ENCODE results near the gene STXBP2.

Gene STXBP2

DNA sequence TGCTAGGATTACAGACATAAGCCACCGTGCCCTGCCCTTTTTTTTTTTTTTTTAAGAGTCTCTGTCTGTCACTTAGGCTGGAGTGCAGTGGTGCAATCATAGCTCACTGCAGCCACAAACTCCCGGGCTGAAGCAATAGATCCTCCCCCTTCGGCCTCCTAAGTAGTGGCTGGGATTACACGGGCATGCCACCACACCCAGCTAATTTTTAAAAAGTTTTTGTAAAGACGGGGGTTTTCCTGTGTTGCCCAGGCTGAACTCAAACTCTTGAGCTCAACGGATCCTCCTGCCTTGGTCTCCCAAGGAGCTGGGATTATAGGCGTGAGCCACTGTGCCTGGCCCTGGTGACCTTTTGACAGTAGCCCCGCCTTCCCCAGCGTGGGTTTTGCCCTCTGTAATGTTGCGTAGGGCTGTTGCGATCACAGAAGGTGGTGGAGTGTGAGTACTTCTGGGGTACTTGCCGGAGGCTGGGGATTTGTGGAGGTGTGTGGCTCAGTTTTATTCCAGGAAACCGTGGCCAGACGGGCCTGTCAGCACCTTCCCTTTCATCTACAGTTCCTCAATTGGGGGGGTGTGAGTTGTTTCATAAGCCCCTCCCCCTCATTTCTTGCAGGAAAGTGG lies 20.3 kb downstream of the STXBP2 start:
- DNase-seq: no peak

DNA sequence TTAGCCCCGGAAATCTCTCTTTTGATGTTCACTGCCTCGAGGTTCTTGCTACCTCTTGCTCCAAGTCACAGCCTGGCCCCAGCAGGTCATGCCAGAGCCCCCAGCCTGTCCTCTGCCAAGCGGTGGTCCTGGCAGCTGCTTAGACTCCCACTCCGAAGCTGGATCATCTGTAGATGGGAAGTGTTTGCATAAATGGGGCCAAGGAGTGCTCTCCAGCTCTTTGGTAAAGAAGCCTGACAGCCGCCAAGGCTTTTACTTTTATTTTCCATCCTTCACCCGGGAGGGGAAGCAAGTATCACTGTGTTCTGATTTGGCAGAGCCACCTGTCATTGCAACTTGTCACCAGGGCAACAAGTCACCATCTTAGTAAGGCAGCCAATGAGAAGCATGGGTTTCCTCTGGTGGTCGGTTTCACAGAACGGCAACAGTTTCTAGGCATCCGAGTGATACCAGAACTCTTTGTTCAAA lies 21.3 kb downstream of the STXBP2 start:
- DNase-seq: peak; percentile 35

DNA sequence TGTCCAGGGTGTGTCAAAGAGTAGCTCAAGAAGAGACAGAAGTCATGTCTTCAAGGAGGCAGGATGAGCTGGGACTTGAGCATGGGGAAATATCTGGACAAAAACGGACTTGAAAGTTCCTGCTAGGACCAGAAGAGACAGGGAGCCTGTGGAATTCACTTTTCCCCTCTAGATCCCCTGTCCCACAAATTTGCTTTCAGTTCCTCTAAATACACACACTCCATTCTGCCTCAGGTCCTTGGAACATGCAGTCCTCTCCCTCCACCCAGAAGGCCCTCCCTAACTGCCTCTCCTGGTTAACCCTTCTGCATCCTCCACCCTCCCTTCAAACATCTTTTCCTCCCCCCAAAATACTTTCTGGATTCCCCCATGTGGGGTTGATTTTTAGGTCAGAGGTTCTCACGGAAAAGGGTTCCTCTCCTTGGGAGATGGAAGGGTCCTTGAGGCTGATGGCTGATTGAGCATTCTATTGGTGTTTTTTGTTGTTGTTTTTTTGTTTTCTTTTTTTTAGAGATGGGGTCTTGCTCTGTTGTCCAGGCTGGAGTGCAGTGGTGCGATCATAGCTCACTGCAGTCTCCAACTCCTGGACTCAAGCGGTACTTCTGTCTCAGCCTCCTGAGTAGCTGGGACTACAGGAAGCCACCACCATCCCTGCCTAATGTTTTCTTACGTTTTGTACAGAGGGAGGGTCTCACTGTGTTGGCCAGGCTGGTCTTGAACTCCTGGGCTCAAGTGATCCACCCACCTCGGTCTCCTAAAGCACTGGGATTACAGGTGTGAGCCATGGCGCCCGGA lies 25.0 kb downstream of the STXBP2 start:
- no peak for DNase-seq

DNA sequence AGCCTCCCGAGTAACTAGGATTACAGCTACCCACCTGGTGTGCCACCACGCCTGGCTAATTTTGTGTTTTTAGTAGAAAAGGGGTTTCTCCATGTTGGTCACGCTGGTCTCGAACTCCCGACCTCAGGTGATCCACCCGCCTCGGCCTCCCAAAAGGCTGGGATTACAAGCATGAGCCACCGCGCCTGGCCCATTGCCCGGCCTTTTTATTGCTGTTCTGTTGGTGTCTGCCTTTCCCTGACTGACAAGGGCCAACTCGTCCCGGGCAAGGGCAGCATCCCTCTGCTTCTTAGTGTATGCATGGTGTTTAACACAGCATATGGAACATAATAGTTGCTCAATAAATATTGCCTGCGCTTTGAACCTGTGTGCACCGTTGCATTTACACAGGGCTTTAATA lies 25.7 kb downstream of the STXBP2 start:
- no peak for DNase-seq

DNA sequence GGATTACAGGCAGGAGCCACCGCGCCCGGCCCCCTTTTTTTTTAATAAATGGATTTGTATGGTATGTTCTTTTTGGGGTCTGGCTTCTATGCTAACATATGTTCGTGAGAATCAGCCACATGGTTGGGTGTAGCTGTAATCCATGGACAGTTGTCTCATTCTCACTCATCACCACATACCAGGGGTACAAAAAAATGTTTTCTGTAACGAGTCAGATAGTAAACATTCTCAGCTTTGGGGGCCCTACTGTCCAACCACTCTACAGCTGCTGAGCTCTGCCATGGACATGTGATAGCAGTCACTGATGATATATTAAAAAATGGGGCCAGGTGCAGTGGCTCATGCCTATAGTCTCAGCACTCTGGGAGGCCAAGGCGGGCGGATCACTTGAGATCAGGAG lies 26.8 kb downstream of the STXBP2 start:
- DNase-seq: no peak

DNA sequence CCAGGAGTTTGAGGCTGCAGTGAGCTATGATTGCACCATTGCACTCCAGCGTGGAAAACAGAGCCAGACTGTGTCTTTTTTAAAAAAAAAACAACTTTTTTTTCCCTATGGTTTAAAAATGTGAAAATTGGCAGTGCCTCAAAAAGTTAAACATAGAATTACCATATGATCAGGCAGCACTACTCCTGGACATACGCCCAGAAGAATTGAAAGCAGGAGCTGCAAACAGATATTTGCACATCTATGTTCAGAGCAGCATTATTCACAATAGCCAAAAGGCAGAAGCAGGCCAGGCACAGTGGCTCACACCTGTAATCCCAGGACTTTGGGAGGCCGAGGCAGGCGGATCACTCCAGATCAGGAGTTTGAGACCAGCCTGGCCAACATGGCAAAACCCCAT lies 28.2 kb downstream of the STXBP2 start:
- no peak for DNase-seq

DNA sequence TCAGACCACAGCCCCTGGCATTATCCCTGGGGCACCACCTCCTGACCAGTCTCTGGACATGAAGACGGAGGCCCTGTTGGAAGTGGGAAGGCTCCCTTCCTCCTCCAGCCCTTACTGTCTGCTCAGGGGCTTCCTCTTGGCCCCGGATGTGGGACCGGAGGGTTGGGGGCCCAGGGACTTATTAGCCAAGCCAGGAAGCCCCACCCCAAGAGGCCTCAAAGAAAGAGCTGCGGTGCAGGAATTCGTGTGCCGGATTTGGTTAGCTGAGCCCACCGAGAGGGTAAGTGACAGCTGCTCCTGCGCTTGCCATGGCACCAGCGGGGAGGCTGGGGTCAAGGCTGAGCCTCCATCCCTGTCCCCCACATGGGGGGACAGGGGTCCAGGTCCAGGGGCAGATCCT lies 31.9 kb downstream of the STXBP2 start, which contains the start of gene RETN:
Gene RETN (plus strand): TSS at position 208 of the 400 bp plus-strand sequence. CDS start 278 bp downstream, outside the sequence.
- DNase-seq: no peak

DNA sequence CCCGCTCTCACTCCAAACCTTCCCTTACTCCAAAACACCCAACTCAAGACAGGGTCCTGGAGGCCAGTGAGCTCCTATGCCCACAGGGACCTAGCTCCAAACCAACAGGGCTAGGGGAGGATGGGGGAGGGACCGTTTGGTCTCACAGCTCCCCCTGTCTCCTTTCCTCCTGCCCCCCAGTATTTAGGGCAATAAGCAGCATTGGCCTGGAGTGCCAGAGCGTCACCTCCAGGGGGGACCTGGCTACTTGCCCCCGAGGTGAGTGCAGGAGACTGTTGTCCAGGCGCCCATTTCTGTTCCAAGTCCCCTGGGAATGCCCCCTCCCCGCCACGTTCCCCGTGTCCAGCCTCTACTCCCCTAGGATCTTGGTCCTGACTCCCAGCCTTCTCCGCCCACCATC lies 32.7 kb downstream of the STXBP2 start:
- DNase-seq: no peak

DNA sequence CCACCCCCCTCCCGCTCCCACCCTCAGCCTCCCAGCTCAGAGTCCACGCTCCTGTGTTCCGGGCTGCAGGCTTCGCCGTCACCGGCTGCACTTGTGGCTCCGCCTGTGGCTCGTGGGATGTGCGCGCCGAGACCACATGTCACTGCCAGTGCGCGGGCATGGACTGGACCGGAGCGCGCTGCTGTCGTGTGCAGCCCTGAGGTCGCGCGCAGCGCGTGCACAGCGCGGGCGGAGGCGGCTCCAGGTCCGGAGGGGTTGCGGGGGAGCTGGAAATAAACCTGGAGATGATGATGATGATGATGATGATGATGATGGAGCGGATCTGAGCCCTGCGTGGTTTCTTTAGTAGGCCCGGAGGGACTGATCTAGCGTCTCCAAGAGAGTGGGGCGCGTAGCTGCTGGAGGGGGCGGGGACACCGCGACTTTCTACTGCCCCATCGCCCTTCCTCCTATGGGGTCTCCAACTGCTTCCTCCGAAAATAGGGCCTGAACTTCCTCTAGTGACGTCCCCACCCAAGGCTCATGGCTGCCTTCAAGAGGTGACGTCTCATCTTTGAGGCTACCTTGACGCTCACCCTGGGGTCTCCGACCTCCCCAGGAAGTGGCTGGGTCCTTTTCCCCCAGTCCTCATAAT lies 33.4 kb downstream of the STXBP2 start:
- DNase-seq: no peak

DNA sequence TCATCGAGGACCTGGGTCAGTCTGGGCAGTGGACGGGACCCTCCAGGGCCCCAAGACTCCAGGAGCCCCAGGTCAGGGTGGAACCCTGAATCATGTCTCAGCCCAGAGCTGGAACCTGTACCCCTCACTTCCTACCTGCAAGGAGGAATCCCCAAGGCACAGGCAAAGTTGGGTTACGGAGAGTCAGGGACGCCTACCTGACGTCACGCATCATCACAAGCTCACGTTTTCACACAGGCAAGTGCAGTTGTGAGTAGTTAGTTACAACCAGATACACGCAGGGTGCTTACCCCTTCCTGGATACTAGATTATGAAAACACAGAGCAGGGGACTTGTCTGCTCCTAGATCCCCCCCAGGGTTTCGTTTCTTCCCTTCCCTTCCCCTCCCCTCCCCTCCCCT lies 33.9 kb downstream of the STXBP2 start:
- no peak for DNase-seq

DNA sequence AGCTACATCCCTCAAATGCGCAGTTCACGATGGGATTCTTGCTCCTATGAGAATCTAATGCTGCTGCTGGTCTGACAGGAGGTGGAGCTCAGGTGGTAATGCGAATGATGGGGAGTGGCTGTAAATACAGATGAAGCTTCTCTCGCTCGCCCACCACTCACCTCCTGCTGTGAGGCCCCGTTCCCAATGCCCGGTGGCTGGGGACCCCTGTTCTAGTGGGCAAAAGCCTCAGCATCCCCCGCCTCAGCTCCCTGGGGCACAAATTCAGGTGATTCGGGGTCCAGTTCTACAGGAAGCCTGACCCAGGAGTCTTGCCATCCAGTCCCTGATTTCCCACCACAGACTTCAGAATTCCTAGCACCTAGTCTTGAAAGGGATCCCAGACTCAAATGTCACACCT lies 35.6 kb downstream of the STXBP2 start:
- DNase-seq: no peak

DNA sequence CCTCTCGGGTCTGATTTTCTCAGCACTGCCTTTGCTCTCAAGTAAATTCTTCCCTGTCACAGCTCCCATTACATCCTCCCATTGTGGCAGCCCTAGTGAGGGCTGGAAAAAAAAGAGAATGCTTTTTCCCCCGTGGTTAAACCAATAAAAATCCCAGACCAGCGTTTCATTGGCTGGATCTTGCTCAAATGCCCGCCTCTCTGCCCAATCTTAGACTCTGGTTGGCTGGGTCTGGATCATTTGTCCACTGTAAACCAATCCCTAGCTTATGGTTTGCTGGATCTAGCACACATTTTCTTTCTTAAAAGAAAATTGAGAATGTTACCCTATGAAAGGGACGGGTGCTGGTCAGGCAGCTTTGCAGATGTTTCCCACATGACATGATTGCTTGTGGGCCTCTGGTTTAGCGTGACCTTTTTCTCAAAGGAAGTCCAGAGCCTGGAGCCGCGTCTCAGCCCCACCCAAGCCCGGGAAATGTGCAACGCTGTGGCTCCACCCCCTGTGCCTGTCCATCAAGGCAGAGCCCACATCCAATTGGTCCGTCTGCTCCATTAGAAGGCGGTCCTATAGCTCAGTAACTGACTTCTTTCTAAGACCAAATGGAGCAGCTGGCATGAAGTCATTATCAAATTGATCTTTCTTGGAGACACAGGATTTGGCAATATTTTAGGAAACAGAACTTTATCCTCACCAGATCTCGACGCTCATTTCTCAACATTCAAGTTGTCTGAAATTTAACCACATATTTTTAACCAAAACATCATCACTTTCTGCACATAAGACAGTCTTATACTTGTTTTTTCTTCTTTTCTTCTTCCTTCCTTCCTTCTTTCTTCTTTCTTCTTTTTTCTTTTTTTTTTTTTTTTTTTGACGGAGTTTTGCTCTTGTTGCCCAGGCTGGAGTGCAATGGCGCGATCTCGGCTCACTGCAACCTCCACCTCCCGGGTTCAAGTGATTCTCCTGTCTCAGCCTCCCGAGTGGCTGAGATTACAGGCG lies 37.4 kb downstream of the STXBP2 start:
- no peak for DNase-seq

DNA sequence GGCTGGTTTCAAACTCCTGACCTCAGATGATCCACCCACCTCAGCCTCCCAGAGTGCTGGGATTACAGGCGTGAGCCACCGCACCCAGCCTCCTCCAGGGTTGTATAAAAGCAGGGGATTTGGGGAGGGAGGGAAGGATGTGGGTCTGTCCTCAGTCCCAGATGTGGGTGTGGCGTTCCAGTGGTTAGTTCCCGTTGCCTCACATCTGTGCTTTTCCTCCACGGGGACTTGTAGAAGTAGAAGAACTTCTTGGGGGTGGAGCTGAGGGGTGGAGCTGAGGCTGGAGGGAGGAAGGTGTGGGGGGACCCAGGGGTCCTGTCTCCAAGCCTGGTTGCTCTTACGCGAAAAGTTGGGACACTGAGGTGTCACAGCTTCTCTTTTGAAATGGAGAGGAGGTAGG lies 39.5 kb downstream of the STXBP2 start:
- no peak for DNase-seq

DNA sequence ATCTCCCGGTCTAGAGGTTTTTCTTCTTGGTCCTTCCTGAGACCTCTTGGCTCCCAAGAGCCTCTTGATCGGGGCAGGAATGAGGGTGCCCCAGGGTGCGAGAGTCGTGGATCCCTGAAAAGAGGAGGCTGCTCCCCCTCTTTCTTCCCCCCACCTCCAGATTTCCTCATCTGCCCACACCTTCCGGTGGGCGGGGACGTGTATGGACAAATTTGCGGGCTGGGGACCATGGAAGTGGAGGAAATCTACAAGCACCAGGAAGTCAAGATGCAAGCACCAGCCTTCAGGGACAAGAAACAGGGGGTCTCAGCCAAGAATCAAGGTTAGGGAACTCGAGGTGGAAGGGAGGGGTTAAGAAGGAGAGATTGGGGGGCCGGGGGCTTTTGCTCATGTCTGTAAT lies 39.9 kb downstream of the STXBP2 start, which contains the start of gene MCEMP1:
Gene MCEMP1 (plus strand): TSS at position 237 of the 400 bp plus-strand sequence. CDS start 31 bp downstream, at position 268.
- no peak for DNase-seq

DNA sequence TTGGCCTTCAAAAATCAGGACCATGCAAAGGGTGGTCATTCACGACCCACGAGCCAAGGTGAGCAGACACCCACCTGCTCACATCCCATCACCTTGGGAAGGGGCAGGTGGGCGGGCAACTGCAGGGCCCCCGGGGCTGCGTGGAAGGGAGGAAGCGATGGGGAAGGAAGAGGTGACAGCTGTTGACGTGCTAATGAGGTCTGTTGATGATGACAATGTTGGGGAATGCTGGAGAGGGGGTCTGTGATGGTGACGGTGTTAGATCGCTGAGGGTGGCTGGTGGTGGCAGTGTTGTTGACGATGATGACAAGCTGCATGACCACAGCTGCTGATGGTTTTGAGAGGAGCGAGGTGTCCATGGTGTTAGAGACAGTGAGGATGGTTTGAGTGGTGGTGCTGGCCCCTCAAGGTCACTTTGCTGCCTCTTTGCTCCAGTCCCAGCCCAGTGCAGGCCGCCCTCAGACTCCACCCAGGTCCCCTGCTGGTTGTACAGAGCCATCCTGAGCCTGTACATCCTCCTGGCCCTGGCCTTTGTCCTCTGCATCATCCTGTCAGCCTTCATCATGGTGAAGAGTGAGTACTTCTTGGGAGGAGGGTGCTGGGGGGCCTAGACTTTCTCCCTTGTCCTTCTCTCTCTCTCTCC lies 40.9 kb downstream of the STXBP2 start:
- DNase-seq: no peak

DNA sequence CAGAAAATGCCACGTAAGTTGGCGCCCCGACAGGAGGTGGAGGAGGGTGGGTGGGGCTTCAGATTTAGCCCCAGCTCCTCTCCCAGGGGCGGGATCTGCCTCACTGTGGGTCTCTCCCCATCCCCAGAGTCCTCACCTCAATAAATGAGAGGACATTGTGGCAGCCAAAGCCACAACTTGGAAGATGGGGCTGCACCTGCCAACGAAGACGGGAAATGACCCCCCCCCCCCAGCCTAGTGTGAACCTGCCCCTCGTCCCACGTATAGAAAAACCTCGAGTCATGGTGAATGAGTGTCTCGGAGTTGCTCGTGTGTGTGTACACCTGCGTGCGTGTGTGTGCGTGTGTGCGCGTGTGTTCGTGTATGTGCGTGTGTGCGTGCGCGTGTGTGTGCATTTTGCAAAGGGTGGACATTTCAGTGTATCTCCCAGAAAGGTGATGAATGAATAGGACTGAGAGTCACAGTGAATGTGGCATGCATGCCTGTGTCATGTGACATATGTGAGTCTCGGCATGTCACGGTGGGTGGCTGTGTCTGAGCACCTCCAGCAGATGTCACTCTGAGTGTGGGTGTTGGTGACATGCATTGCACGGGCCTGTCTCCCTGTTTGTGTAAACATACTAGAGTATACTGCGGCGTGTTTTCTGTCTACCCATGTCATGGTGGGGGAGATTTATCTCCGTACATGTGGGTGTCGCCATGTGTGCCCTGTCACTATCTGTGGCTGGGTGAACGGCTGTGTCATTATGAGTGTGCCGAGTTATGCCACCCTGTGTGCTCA lies 42.3 kb downstream of the STXBP2 start:
- peak; percentile 67 for DNase-seq

DNA sequence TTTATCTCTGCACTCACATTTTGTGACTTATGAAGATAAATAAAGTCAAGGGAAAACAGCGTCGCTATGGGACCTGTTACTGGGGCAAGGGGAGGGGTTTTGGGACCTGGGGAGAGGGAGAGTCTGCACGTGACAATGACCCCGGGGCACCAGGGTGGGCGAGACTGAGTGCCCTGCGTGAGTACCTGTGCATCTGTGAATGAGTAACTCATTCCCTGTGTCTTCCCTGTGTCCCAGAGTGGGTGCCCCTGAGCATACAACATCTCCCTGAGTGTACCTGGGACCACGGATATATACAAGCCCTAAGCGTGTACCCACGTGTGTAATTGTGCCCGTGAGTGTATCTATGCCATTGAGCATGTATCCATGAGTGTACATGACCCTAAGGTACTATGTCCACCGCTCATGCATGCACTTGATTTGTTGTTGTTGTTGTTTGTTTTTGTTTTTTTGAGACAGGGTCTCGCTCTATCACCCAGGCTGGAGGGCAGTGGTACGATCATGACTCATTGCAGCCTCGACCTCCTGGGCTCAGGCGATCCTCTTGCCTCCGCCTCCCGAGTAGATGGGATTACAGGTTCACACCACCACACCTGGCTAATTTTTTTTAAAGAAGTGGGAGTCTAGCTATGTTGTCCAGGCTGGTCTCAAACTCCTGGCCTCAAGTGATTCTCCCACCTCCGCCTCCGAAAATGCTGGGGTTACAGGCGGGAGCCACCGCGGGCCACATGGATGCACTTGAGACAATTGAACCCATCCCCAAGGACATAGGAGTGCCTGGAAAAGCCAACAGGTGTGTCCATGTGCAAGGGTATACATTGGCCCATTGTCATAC lies 43.1 kb downstream of the STXBP2 start:
- no peak for DNase-seq

DNA sequence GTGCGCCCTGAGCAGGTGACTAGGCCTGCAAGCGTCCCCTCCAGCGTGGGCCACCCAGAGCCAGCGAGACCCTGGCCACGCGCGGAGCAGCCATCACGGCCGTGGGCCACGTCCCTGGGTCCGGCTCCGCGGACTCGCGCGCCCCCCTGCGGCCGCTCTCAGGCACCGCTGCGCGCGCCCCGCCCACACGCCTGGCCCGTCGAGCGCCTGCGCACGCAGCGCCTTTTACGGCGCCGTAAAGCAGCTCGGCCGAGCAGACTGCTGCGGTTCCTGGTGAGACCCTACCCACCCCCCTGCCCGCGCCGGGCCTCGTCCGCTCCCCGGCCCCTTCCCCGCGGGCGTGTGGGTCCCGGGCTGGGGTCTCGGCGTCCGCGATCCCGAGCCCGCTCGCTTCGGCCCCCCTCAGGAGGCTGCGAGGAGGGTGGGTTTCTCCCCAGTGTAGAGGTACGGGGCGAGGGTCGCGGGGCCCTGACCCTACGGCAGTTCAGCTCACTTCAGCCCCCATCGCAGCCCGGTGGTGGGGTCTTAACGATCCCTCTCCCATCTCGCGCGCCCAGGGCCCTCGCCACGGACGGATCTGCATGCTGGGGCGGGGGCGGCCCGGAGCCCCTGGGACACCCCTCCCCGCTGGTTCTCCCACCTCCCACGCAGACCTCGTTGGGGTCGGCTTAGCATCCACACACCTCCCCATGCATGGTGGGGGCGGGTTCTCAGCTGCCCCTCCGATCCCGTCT lies 43.9 kb downstream of the STXBP2 start, which contains the start of gene TRAPPC5:
Gene TRAPPC5 (plus strand): TSS at position 228 of the 734 bp plus-strand sequence. CDS start 1,421 bp downstream, outside the sequence.
- peak; percentile 92 for DNase-seq
